HEK293 (cell line): Measurements from ENCODE around the gene VWA5A.

Experiments
- CTCF ChIP-seq: fragments of 450-650 bp; formaldehyde crosslinking; IDR thresholded peaks from 2 replicates; pipeline ENCODE4 v1.5.1; 2016; ENCODE audit warnings: missing biosample characterization, missing genetic modification characterization
- GLI4 ChIP-seq: fragments of 450-650 bp; formaldehyde crosslinking; IDR thresholded peaks from 2 replicates; pipeline ENCODE4 v1.5.1; 2016; ENCODE audit warnings: missing biosample characterization, missing genetic modification characterization
- GLIS2 ChIP-seq: fragments of 450-650 bp; formaldehyde crosslinking; IDR thresholded peaks from 2 replicates; pipeline ENCODE4 v1.5.1; 2016; ENCODE audit warnings: missing biosample characterization, missing genetic modification characterization
- ZNF544 ChIP-seq: fragments of 450-650 bp; formaldehyde crosslinking; IDR thresholded peaks from 2 replicates; pipeline ENCODE4 v1.5.0; 2017; ENCODE audit warnings: missing biosample characterization, missing genetic modification characterization
- ZNF621 ChIP-seq: fragments of 450-650 bp; formaldehyde crosslinking; IDR thresholded peaks from 2 replicates; pipeline ENCODE4 v1.5.1; 2017; ENCODE audit warnings: missing biosample characterization, missing genetic modification characterization

- TF ChIP-seq CTCF (tag by site-specific recombination) (no peak), GLI4 (no peak), ZNF621 (no peak), ZNF544 (tag by site-specific recombination) (no peak), GLIS2 (no peak)
Measured at GRCh38 chr11:124190298-124191139, 75.3 kb downstream of the VWA5A start.
